Type B pancreatic cell (in vitro differentiated cells): ENCODE results near the gene IQCN. TPM values are rescaled to one million over a fixed set of nuclear protein-coding genes. Genes with fewer than 3 reads are reported as not detected.

Experiments used
- DNase-seq: peaks from one replicate; pipeline ENCODE4 v3.0.0; 2021; ENCODE audit warnings: mixed read lengths; ENCODE audit not compliant: unreplicated experiment; ENCODE audit errors: extremely low spot score
- H3K27ac Mint-ChIP-seq: 2 replicates; pipeline ENCODE4 v1.8.0; 2021; ENCODE audit warnings: mild to moderate bottlenecking, mixed read lengths
- H3K27me3 Mint-ChIP-seq: 2 replicates; pipeline ENCODE4 v1.8.0; 2021; ENCODE audit warnings: mixed read lengths
- H3K36me3 Mint-ChIP-seq: 2 replicates; pipeline ENCODE4 v1.8.0; 2021; ENCODE audit warnings: mixed read lengths
- H3K4me1 Mint-ChIP-seq: one replicate; pipeline ENCODE4 v1.8.0; 2021; ENCODE audit warnings: mixed read lengths; ENCODE audit not compliant: unreplicated experiment
- H3K4me3 Mint-ChIP-seq: 2 replicates; pipeline ENCODE4 v1.8.0; 2021; ENCODE audit warnings: mild to moderate bottlenecking, mixed read lengths
- H3K9me3 Mint-ChIP-seq: 2 replicates; pipeline ENCODE4 v1.8.0; 2021; ENCODE audit warnings: mixed read lengths
- CTCF ChIP-seq: fragments of 200-600 bp; sonication (generic); conservative IDR thresholded peaks from 2 replicates; pipeline ENCODE4 v1.5.0; 2021; ENCODE audit warnings: antibody characterized with exemption, mild to moderate bottlenecking
- total RNA-seq: library from RNA; stranded (reverse); gene quantifications from 2 replicates; pipeline ENCODE4 v1.2.1, GENCODE V29; 2021; ENCODE audit warnings: low replicate concordance

The IQCN gene
- total RNA-seq, 1 donor from 2014 or later: 7.8 TPM

- Mint-ChIP-seq H3K9me3 (no peaks in the 10 kb centered on the region), H3K4me3 (peak overlapping the region; percentile 92), H3K27ac (peak overlapping the region; percentile 63), H3K27me3 (peaks cover 65% of the 10 kb centered on the region), H3K4me1 (peaks cover 8% of the 10 kb centered on the region), H3K36me3 (no peaks in the 10 kb centered on the region)
- DNase-seq: peak; percentile 99
- TF ChIP-seq CTCF: no peak
Measured at GRCh38 chr19:18224525-18225354, 49.5 kb downstream of the IQCN start.

- TF ChIP-seq CTCF: no peak
- DNase-seq: no peak
- H3K27ac Mint-ChIP-seq: peak overlapping the region; percentile 63
Measured at GRCh38 chr19:18223860-18224524, 50.3 kb downstream of the IQCN start.

GRCh38 chr19:18221815-18222725 is 52.2 kb downstream of the IQCN start:
- peaks cover 61% of the 10 kb centered on the region for H3K27me3 Mint-ChIP-seq
- no peaks in the 10 kb centered on the region for H3K9me3 Mint-ChIP-seq
- H3K36me3 Mint-ChIP-seq: no peaks in the 10 kb centered on the region

More at GRCh38 chr19:18223860-18224524, 50.3 kb downstream of the IQCN start:
- peaks cover 66% of the 10 kb centered on the region for H3K27me3 Mint-ChIP-seq
- peak overlapping the region; percentile 92 for H3K4me3 Mint-ChIP-seq
- peaks cover 8% of the 10 kb centered on the region for H3K4me1 Mint-ChIP-seq
- H3K9me3 Mint-ChIP-seq: no peaks in the 10 kb centered on the region
- no peaks in the 10 kb centered on the region for H3K36me3 Mint-ChIP-seq

GRCh38 chr19:18220632-18221275 is 53.5 kb downstream of the IQCN start:
- no peaks in the 10 kb centered on the region for H3K36me3 Mint-ChIP-seq
- DNase-seq: no peak
- no peak for TF ChIP-seq CTCF
- H3K4me1 Mint-ChIP-seq: peaks cover 8% of the 10 kb centered on the region
- no peak overlapping the region for H3K27ac Mint-ChIP-seq
- peaks cover 52% of the 10 kb centered on the region for H3K27me3 Mint-ChIP-seq
- H3K9me3 Mint-ChIP-seq: no peaks in the 10 kb centered on the region
- no peak overlapping the region for H3K4me3 Mint-ChIP-seq

More at GRCh38 chr19:18221815-18222725, 52.2 kb downstream of the IQCN start:
- Mint-ChIP-seq H3K4me1 (peaks cover 8% of the 10 kb centered on the region), H3K4me3 (no peak overlapping the region), H3K27ac (no peak overlapping the region)
- no peak for TF ChIP-seq CTCF
- DNase-seq: no peak
